ENCODE measurements around the gene GPR160. TPM values are rescaled to one million over a fixed set of nuclear protein-coding genes. Genes with fewer than 3 reads are reported as not detected.

Gene GPR160
- total and polyA plus RNA-seq, 4 donors: 0.99 to 7.2 (median 1.7) TPM

DNA sequence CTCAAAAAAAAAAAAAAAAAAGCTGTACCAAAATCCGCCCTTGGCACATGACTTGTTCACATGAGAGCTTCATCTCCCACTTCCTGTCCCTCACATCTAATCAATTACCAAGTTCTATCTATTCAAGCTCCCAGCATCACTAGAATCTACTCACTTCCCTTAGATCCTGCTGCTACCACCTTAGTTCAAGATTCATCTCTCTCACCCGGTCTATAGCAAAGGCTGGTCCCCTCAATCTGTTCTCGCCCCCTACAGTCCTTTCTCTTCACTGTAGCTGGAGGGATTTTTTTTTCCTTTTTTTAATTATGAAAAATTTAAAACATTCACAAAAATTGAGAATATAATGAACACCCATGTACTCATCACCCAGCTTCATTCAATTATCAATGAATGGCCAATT is 16.7 kb upstream of the GPR160 start:
- 83% methylated on average over 3 of the region's 3 CpGs for WGBS

GRCh38 chr3:170022336-170022735 is 15.5 kb upstream of the GPR160 start:
- no peaks in the 10 kb centered on the region for H3K9me3 ChIP-seq (ENCODE audit: control insufficient read depth in 4 of 4, low read length in 3 of 4)
- no peaks in the 10 kb centered on the region for H3K27me3 ChIP-seq (ENCODE audit: control insufficient read depth in 4 of 4, insufficient read depth in 4 of 4, low read length in 3 of 4)
- no peak for TF ChIP-seq HNF4A (conservative IDR thresholded peaks at IDR 0.05)
- TF ChIP-seq, protein P1, sequence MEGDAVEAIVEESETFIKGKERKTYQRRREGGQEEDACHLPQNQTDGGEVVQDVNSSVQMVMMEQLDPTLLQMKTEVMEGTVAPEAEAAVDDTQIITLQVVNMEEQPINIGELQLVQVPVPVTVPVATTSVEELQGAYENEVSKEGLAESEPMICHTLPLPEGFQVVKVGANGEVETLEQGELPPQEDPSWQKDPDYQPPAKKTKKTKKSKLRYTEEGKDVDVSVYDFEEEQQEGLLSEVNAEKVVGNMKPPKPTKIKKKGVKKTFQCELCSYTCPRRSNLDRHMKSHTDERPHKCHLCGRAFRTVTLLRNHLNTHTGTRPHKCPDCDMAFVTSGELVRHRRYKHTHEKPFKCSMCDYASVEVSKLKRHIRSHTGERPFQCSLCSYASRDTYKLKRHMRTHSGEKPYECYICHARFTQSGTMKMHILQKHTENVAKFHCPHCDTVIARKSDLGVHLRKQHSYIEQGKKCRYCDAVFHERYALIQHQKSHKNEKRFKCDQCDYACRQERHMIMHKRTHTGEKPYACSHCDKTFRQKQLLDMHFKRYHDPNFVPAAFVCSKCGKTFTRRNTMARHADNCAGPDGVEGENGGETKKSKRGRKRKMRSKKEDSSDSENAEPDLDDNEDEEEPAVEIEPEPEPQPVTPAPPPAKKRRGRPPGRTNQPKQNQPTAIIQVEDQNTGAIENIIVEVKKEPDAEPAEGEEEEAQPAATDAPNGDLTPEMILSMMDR (IDR thresholded peaks at IDR 0.05; ENCODE audit: low read depth, low read length, missing input control): no peak
- no peak for TF ChIP-seq RXRA (IDR thresholded peaks at IDR 0.05)
- TF ChIP-seq, protein P2, sequence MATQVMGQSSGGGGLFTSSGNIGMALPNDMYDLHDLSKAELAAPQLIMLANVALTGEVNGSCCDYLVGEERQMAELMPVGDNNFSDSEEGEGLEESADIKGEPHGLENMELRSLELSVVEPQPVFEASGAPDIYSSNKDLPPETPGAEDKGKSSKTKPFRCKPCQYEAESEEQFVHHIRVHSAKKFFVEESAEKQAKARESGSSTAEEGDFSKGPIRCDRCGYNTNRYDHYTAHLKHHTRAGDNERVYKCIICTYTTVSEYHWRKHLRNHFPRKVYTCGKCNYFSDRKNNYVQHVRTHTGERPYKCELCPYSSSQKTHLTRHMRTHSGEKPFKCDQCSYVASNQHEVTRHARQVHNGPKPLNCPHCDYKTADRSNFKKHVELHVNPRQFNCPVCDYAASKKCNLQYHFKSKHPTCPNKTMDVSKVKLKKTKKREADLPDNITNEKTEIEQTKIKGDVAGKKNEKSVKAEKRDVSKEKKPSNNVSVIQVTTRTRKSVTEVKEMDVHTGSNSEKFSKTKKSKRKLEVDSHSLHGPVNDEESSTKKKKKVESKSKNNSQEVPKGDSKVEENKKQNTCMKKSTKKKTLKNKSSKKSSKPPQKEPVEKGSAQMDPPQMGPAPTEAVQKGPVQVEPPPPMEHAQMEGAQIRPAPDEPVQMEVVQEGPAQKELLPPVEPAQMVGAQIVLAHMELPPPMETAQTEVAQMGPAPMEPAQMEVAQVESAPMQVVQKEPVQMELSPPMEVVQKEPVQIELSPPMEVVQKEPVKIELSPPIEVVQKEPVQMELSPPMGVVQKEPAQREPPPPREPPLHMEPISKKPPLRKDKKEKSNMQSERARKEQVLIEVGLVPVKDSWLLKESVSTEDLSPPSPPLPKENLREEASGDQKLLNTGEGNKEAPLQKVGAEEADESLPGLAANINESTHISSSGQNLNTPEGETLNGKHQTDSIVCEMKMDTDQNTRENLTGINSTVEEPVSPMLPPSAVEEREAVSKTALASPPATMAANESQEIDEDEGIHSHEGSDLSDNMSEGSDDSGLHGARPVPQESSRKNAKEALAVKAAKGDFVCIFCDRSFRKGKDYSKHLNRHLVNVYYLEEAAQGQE (IDR thresholded peaks at IDR 0.05): no peak
- TF ChIP-seq YY1 (IDR thresholded peaks at IDR 0.05): no peak
- no peak for TF ChIP-seq ATF3 (IDR thresholded peaks at IDR 0.05)
- no peak for TF ChIP-seq NR2F2 (IDR thresholded peaks at IDR 0.05)
- TF ChIP-seq FOXA2 (IDR thresholded peaks at IDR 0.05): no peak
- TF ChIP-seq RAD21 (IDR thresholded peaks at IDR 0.05): no peak
- TF ChIP-seq, protein P3, sequence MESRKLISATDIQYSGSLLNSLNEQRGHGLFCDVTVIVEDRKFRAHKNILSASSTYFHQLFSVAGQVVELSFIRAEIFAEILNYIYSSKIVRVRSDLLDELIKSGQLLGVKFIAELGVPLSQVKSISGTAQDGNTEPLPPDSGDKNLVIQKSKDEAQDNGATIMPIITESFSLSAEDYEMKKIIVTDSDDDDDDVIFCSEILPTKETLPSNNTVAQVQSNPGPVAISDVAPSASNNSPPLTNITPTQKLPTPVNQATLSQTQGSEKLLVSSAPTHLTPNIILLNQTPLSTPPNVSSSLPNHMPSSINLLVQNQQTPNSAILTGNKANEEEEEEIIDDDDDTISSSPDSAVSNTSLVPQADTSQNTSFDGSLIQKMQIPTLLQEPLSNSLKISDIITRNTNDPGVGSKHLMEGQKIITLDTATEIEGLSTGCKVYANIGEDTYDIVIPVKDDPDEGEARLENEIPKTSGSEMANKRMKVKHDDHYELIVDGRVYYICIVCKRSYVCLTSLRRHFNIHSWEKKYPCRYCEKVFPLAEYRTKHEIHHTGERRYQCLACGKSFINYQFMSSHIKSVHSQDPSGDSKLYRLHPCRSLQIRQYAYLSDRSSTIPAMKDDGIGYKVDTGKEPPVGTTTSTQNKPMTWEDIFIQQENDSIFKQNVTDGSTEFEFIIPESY (IDR thresholded peaks at IDR 0.05): no peak
- TF ChIP-seq, protein P4, sequence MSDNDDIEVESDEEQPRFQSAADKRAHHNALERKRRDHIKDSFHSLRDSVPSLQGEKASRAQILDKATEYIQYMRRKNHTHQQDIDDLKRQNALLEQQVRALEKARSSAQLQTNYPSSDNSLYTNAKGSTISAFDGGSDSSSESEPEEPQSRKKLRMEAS (IDR thresholded peaks at IDR 0.05): no peak
- TF ChIP-seq JUND (IDR thresholded peaks at IDR 0.05): no peak
- no peak for TF ChIP-seq GABPA (IDR thresholded peaks at IDR 0.05 in 1 of 2, conservative IDR thresholded peaks at IDR 0.05 in 1 of 2)
- no peak for TF ChIP-seq EGR1 (IDR thresholded peaks at IDR 0.05; ENCODE audit: low read depth in 2 of 2)
- no peak for TF ChIP-seq SP1 (IDR thresholded peaks at IDR 0.05)
- TF ChIP-seq FOXA1 (IDR thresholded peaks at IDR 0.05): no peak
- TF ChIP-seq TAF1 (conservative IDR thresholded peaks at IDR 0.05): no peak
- TF ChIP-seq HNF4G (IDR thresholded peaks at IDR 0.05): no peak
- DNase-seq (ENCODE audit: low spot score): no peak
- no peak overlapping the region for H3K9ac ChIP-seq (ENCODE audit: low read depth in 1 of 2, low read length in 2 of 2)
- no peaks in the 10 kb centered on the region for H3K4me1 ChIP-seq (ENCODE audit: control insufficient read depth in 4 of 4, insufficient read depth in 4 of 4, low read length in 3 of 4)
- H3K27ac ChIP-seq (ENCODE audit: low read depth in 1 of 2, low read length in 2 of 2): no peak overlapping the region
- no peak overlapping the region for H3K4me3 ChIP-seq (ENCODE audit: low read depth in 1 of 3, low read length in 3 of 3)
- no peaks in the 10 kb centered on the region for H3K36me3 ChIP-seq (ENCODE audit: control insufficient read depth in 4 of 4, insufficient read depth in 3 of 4, low read depth in 1 of 4, low read length in 3 of 4)
- 86% methylated on average over 4 of the region's 4 CpGs for WGBS

More for the DNA sequence above, 16.7 kb upstream of the GPR160 start:
- no peak overlapping the region for H3K9ac ChIP-seq (ENCODE audit: low read depth in 1 of 2, low read length in 2 of 2)
- no peaks in the 10 kb centered on the region for H3K9me3 ChIP-seq (ENCODE audit: control insufficient read depth in 4 of 4, low read length in 3 of 4)
- H3K4me1 ChIP-seq (ENCODE audit: control insufficient read depth in 4 of 4, insufficient read depth in 4 of 4, low read length in 3 of 4): no peaks in the 10 kb centered on the region
- H3K27me3 ChIP-seq (ENCODE audit: control insufficient read depth in 4 of 4, insufficient read depth in 4 of 4, low read length in 3 of 4): no peaks in the 10 kb centered on the region
- no peak overlapping the region for H3K4me3 ChIP-seq (ENCODE audit: low read depth in 1 of 3, low read length in 3 of 3)
- H3K36me3 ChIP-seq (ENCODE audit: control insufficient read depth in 4 of 4, insufficient read depth in 3 of 4, low read depth in 1 of 4, low read length in 3 of 4): no peaks in the 10 kb centered on the region
- no peak overlapping the region for H3K27ac ChIP-seq (ENCODE audit: low read depth in 1 of 2, low read length in 2 of 2)
- TF ChIP-seq RAD21 (IDR thresholded peaks at IDR 0.05) (peak; percentile 33 to 45), EGR1 (IDR thresholded peaks at IDR 0.05; ENCODE audit: low read depth in 2 of 2) (no peak)
- DNase-seq (ENCODE audit: low spot score): no peak

All from liver (tissue), 9 donors.